CD14-positive monocyte (primary cell): Measurements from ENCODE around the gene OLFM1. TPM values are rescaled to one million over a fixed set of nuclear protein-coding genes. Genes with fewer than 3 reads are reported as not detected.

Source experiments
- DNase-seq, 3 donors: peaks; one replicate each; pipeline ENCODE4 v3.0.0-alpha.2; 2011 to 2022
- H2AFZ ChIP-seq: 2 replicates; pipeline ENCODE4 v1.6.0; 2012; ENCODE audit warnings: mild to moderate bottlenecking, low read depth, low read length, inconsistent platforms; ENCODE audit not compliant: insufficient read depth, poor library complexity, severe bottlenecking
- H3K27ac ChIP-seq, 2 donors: 1 replicate in 1 of 2; 2 replicates in 1 of 2; pipeline ENCODE4 v1.5.1; 2012 to 2013; ENCODE audit warnings: low read length in 2 of 2, control low read depth in 1 of 2, inconsistent platforms in 1 of 2, low read depth in 1 of 2, mild to moderate bottlenecking in 1 of 2
- H3K27me3 ChIP-seq, 2 donors: one replicate each; pipeline versions ENCODE4 v1.6.0 to v1.6.1; 2011 to 2013; ENCODE audit warnings: low read length in 2 of 2; ENCODE audit not compliant: control insufficient read depth in 2 of 2, insufficient read depth in 2 of 2
- H3K36me3 ChIP-seq, 2 donors: replicated peaks in 1 of 2; 1 replicate in 1 of 2; 2 replicates in 1 of 2; pipeline versions ENCODE4 v1.5.1 to v1.6.1; 2012 to 2013; ENCODE audit warnings: low read length in 2 of 2, control low read depth in 1 of 2, inconsistent platforms in 1 of 2, mild to moderate bottlenecking in 1 of 2; ENCODE audit not compliant: insufficient read depth in 2 of 2, control insufficient read depth in 1 of 2
- H3K4me1 ChIP-seq, 2 donors: 1 replicate in 1 of 2; 2 replicates in 1 of 2; pipeline versions ENCODE4 v1.5.1 to v1.6.1; 2012 to 2013; ENCODE audit warnings: low read length in 2 of 2, control low read depth in 1 of 2, inconsistent platforms in 1 of 2, mild to moderate bottlenecking in 1 of 2, moderate library complexity in 1 of 2; ENCODE audit not compliant: insufficient read depth in 2 of 2, control insufficient read depth in 1 of 2
- H3K4me2 ChIP-seq: replicated peaks from 2 replicates; pipeline ENCODE3; 2012; ENCODE audit warnings: low read length, moderate library complexity, mild to moderate bottlenecking; ENCODE audit not compliant: poor library complexity, severe bottlenecking; ENCODE audit errors: extremely low read depth
- H3K4me3 ChIP-seq, 3 experiments: fragments of 200-600 bp in 1 of 3; sonication (generic) in 1 of 3; replicated peaks in 1 of 3; 1 replicate in 2 of 3; 2 replicates in 1 of 3; pipeline ENCODE4 v1.5.1; 2011 to 2013; ENCODE audit warnings: low read length in 3 of 3, mild to moderate bottlenecking in 3 of 3, control low read depth in 2 of 3, low read depth in 2 of 3, inconsistent platforms in 1 of 3, moderate library complexity in 1 of 3
- H3K79me2 ChIP-seq: 2 replicates; pipeline ENCODE4 v1.6.0; 2012; ENCODE audit warnings: mild to moderate bottlenecking, control low read depth, inconsistent platforms, low read length, moderate library complexity; ENCODE audit not compliant: insufficient read depth
- H3K9ac ChIP-seq: 2 replicates; pipeline ENCODE4 v1.6.0; 2017; ENCODE audit warnings: low read length, mild to moderate bottlenecking; ENCODE audit not compliant: insufficient read depth, poor library complexity, severe bottlenecking
- H3K9me3 ChIP-seq, 2 donors: replicated peaks in 1 of 2; 1 replicate in 1 of 2; 2 replicates in 1 of 2; pipeline versions ENCODE4 v1.5.1 to v1.6.1; 2012 to 2013; ENCODE audit warnings: low read length in 2 of 2, control low read depth in 1 of 2; ENCODE audit not compliant: control insufficient read depth in 1 of 2, insufficient read depth in 1 of 2
- H4K20me1 ChIP-seq: 2 replicates; pipeline ENCODE4 v1.6.0; 2012; ENCODE audit warnings: mild to moderate bottlenecking, low read length, control low read depth, moderate library complexity; ENCODE audit not compliant: insufficient read depth
- H3K27ac Mint-ChIP-seq, 7 donors: one replicate each; pipeline ENCODE4 v1.8.0; 2020; ENCODE audit warnings: mild to moderate bottlenecking in 7 of 7, mixed read lengths in 7 of 7, moderate library complexity in 6 of 7, inconsistent platforms in 2 of 7
- H3K27me3 Mint-ChIP-seq, 3 donors: one replicate each; pipeline ENCODE4 v1.8.0; 2021 to 2022; ENCODE audit warnings: low read depth in 3 of 3, mild to moderate bottlenecking in 3 of 3, mixed read lengths in 3 of 3, moderate library complexity in 3 of 3, inconsistent platforms in 1 of 3
- H3K36me3 Mint-ChIP-seq, 2 donors: one replicate each; pipeline ENCODE4 v1.8.0; 2020; ENCODE audit warnings: mixed read lengths in 2 of 2, inconsistent platforms in 1 of 2, mild to moderate bottlenecking in 1 of 2
- H3K4me1 Mint-ChIP-seq: one replicate; pipeline ENCODE4 v1.8.0; 2020; ENCODE audit warnings: mild to moderate bottlenecking, mixed read lengths
- H3K4me3 Mint-ChIP-seq, 2 donors: one replicate each; pipeline ENCODE4 v1.8.0; 2020; ENCODE audit warnings: mild to moderate bottlenecking in 2 of 2, mixed read lengths in 2 of 2, moderate library complexity in 1 of 2
- H3K9me3 Mint-ChIP-seq, 7 donors: one replicate each; pipeline ENCODE4 v1.8.0; 2020 to 2022; ENCODE audit warnings: mixed read lengths in 7 of 7, mild to moderate bottlenecking in 6 of 7, moderate library complexity in 6 of 7, inconsistent platforms in 2 of 7
- CTCF ChIP-seq: fragments of 200-600 bp; IDR thresholded peaks from one replicate; pipeline ENCODE4 v1.8.0; 2022; ENCODE audit warnings: antibody characterized with exemption, mild to moderate bottlenecking
- WGBS: methylation state at CpG from one replicate; pipeline ENCODE4 v1.1.5; 2013; ENCODE audit warnings: missing lambda C conversion rate; ENCODE audit not compliant: insufficient coverage; 5-methylcytosine and 5-hydroxymethylcytosine counted together
- intact Hi-C, 2 donors: fragments of 100-400 bp; cut with micrococcal nuclease; formaldehyde crosslinking; loops; one replicate each; pipeline versions ENCODE4 v1.15.0 to v1.15.1; 2023
- polyA plus RNA-seq, 3 donors: library from polyadenylated mRNA; depleted of rRNA in 1 of 3; unstranded in 2 of 3; stranded (reverse) in 1 of 3; fragments of 300-500 nt in 2 of 3; fragments of >200 nt in 1 of 3; fragmentation: Illumina TruSeq in 2 of 3; gene quantifications; 1 replicate in 2 of 3; 2 replicates in 1 of 3; pipeline ENCODE4 v1.2.3, GENCODE V29; 2012 to 2021

Gene OLFM1
- polyA plus RNA-seq, 3 donors: 7.6 to 10.9 (median 9.4) TPM

GRCh38 chr9:135106551-135107270, 19.2 kb downstream of the OLFM1 start:
- H3K9me3 Mint-ChIP-seq: peaks cover 0 to 5% (median 0%) of the 10 kb centered on the region in 7 donors
- intact Hi-C loops: no loop called here
- no peak for DNase-seq
- Histone ChIP-seq H2AFZ (no peak overlapping the region), H3K79me2 (no peaks in the 10 kb centered on the region), H3K4me2 (no peak overlapping the region), H3K36me3 (no peaks in the 10 kb centered on the region), H3K4me3 (no peak overlapping the region), H4K20me1 (peaks cover 2% of the 10 kb centered on the region), H3K9ac (no peak overlapping the region), H3K27ac (no peak overlapping the region), H3K9me3 (no peaks in the 10 kb centered on the region), H3K27me3 (peaks cover 0 to 25% of the 10 kb centered on the region in 2 donors), H3K4me1 (no peaks in the 10 kb centered on the region)
- H3K36me3 Mint-ChIP-seq: no peaks in the 10 kb centered on the region
- H3K4me3 Mint-ChIP-seq: peak overlapping the region in 1 of 2 donors; percentile 26
- H3K27me3 Mint-ChIP-seq: peaks cover 32 to 68% (median 41%) of the 10 kb centered on the region in 3 donors
- no peak for TF ChIP-seq CTCF
- no peak overlapping the region for H3K27ac Mint-ChIP-seq
- no peaks in the 10 kb centered on the region for H3K4me1 Mint-ChIP-seq
- 88% methylated on average over 24 of the region's 29 CpGs for WGBS

- Histone ChIP-seq H3K4me2 (no peak overlapping the region), H3K36me3 (no peaks in the 10 kb centered on the region), H3K4me3 (no peak overlapping the region), H3K9ac (no peak overlapping the region), H3K4me1 (no peaks in the 10 kb centered on the region), H3K79me2 (no peaks in the 10 kb centered on the region), H3K9me3 (no peaks in the 10 kb centered on the region), H4K20me1 (no peaks in the 10 kb centered on the region), H3K27me3 (peaks cover 0 to 25% of the 10 kb centered on the region in 2 donors), H3K27ac (no peak overlapping the region), H2AFZ (no peak overlapping the region)
- intact Hi-C loops: no loop called here
- no peak for DNase-seq
- Mint-ChIP-seq H3K9me3 (peaks cover 0 to 5% (median 0%) of the 10 kb centered on the region in 7 donors), H3K4me1 (no peaks in the 10 kb centered on the region), H3K36me3 (no peaks in the 10 kb centered on the region), H3K4me3 (peak overlapping the region in 1 of 2 donors; percentile 40), H3K27me3 (peaks cover 32 to 66% (median 41%) of the 10 kb centered on the region in 3 donors), H3K27ac (peak overlapping the region in 1 of 7 donors; percentile 28)
- no peak for TF ChIP-seq CTCF
- WGBS: 17% methylated on average over 2 of the region's 10 CpGs
These were observed 20.2 kb downstream of the OLFM1 start for GRCh38 chr9:135107581-135108235.
